KOPT-K1 (cell line): ENCODE data around the gene EBF4.
"Not testable (repeated sequence)": the region's sequence is repeated elsewhere in the genome, so short reads cannot be mapped to it uniquely, and the experiment has no call there.

Experiments
- H3K27ac ChIP-seq: fragments of 200-600 bp; sonication (generic); 2 replicates; pipeline ENCODE4 v1.5.1; 2016; ENCODE audit warnings: antibody characterized with exemption, mild to moderate bottlenecking, low read depth, low read length; ENCODE audit not compliant: poor library complexity, severe bottlenecking
- H3K36me3 ChIP-seq: fragments of 200-600 bp; sonication (generic); 2 replicates; pipeline ENCODE4 v1.5.1; 2017; ENCODE audit warnings: antibody characterized with exemption, mild to moderate bottlenecking, low read length, moderate library complexity; ENCODE audit not compliant: insufficient read depth
- H3K9me3 ChIP-seq: fragments of 200-600 bp; sonication (generic); 2 replicates; pipeline ENCODE4 v1.5.1; 2017; ENCODE audit warnings: antibody characterized with exemption, low read length, mild to moderate bottlenecking; ENCODE audit not compliant: insufficient read depth, poor library complexity, severe bottlenecking

Gene EBF4

GRCh38 chr20:2693286-2694007, 867 bp downstream of the EBF4 start:
- Histone ChIP-seq H3K27ac (no peak overlapping the region), H3K9me3 (no peaks in the 10 kb centered on the region), H3K36me3 (no peaks in the 10 kb centered on the region)

GRCh38 chr20:2694008-2694471, 1.5 kb downstream of the EBF4 start:
- Histone ChIP-seq H3K9me3 (no peaks in the 10 kb centered on the region), H3K36me3 (no peaks in the 10 kb centered on the region), H3K27ac (no peak overlapping the region)

- H3K36me3 ChIP-seq, result no peaks in the 10 kb centered on the region
- no peak overlapping the region for H3K27ac ChIP-seq
- H3K9me3 ChIP-seq, result no peaks in the 10 kb centered on the region
These were observed 1.9 kb downstream of the EBF4 start for GRCh38 chr20:2694519-2694918.

GRCh38 chr20:2695206-2695983, 2.8 kb downstream of the EBF4 start:
- Histone ChIP-seq H3K27ac (no peak overlapping the region), H3K9me3 (no peaks in the 10 kb centered on the region), H3K36me3 (no peaks in the 10 kb centered on the region)

GRCh38 chr20:2695984-2696525, 3.5 kb downstream of the EBF4 start:
- not testable (repeated sequence) for H3K9me3 ChIP-seq, H3K27ac ChIP-seq, H3K36me3 ChIP-seq

GRCh38 chr20:2696646-2697045, 4.1 kb downstream of the EBF4 start:
- no peaks in the 10 kb centered on the region for H3K9me3 ChIP-seq
- H3K27ac ChIP-seq, result no peak overlapping the region
- H3K36me3 ChIP-seq, result no peaks in the 10 kb centered on the region

- Histone ChIP-seq H3K9me3 (no peaks in the 10 kb centered on the region), H3K36me3 (no peaks in the 10 kb centered on the region), H3K27ac (no peak overlapping the region)
These were observed 5.2 kb downstream of the EBF4 start for GRCh38 chr20:2697768-2698167.

GRCh38 chr20:2698186-2698817, 5.7 kb downstream of the EBF4 start:
- H3K36me3 ChIP-seq, result no peaks in the 10 kb centered on the region
- no peaks in the 10 kb centered on the region for H3K9me3 ChIP-seq
- H3K27ac ChIP-seq, result no peak overlapping the region

- Histone ChIP-seq H3K27ac (no peak overlapping the region), H3K9me3 (no peaks in the 10 kb centered on the region)
These were observed 6.3 kb downstream of the EBF4 start for GRCh38 chr20:2698912-2699311.

GRCh38 chr20:2699775-2700413, 7.3 kb downstream of the EBF4 start:
- Histone ChIP-seq H3K27ac (no peak overlapping the region), H3K9me3 (no peaks in the 10 kb centered on the region), H3K36me3 (no peaks in the 10 kb centered on the region)

More at GRCh38 chr20:2698912-2699311, 6.3 kb downstream of the EBF4 start:
- no peaks in the 10 kb centered on the region for H3K36me3 ChIP-seq

GRCh38 chr20:2700913-2701620, 8.5 kb downstream of the EBF4 start:
- Histone ChIP-seq H3K27ac (no peak overlapping the region), H3K36me3 (no peaks in the 10 kb centered on the region), H3K9me3 (no peaks in the 10 kb centered on the region)

- Histone ChIP-seq H3K27ac (no peak overlapping the region), H3K9me3 (no peaks in the 10 kb centered on the region), H3K36me3 (no peaks in the 10 kb centered on the region)
These were observed 9.1 kb downstream of the EBF4 start for GRCh38 chr20:2701671-2702081.

GRCh38 chr20:2703716-2704475, 11.3 kb downstream of the EBF4 start:
- no peak overlapping the region for H3K27ac ChIP-seq
- no peaks in the 10 kb centered on the region for H3K36me3 ChIP-seq
- no peaks in the 10 kb centered on the region for H3K9me3 ChIP-seq
